AG09309 (cell line): ENCODE measurements around the gene HCN1.

Source experiments
- DNase-seq: peaks from one replicate; pipeline ENCODE4 v3.0.0-alpha.2; 2010; ENCODE audit warnings: low read depth
- H3K4me3 ChIP-seq: 2 replicates; pipeline ENCODE4 v1.5.1; 2011; ENCODE audit warnings: mild to moderate bottlenecking, low read depth, low read length, moderate library complexity; ENCODE audit not compliant: control insufficient read depth
- TF ChIP-seq, protein P1 (sequence below): IDR thresholded peaks from 2 replicates; pipeline ENCODE4 v1.5.1; 2011; ENCODE audit warnings: mild to moderate bottlenecking, low read depth, low read length, inconsistent platforms; ENCODE audit not compliant: insufficient read depth, control insufficient read depth; ENCODE audit errors: missing control alignments

The HCN1 gene

DNA sequence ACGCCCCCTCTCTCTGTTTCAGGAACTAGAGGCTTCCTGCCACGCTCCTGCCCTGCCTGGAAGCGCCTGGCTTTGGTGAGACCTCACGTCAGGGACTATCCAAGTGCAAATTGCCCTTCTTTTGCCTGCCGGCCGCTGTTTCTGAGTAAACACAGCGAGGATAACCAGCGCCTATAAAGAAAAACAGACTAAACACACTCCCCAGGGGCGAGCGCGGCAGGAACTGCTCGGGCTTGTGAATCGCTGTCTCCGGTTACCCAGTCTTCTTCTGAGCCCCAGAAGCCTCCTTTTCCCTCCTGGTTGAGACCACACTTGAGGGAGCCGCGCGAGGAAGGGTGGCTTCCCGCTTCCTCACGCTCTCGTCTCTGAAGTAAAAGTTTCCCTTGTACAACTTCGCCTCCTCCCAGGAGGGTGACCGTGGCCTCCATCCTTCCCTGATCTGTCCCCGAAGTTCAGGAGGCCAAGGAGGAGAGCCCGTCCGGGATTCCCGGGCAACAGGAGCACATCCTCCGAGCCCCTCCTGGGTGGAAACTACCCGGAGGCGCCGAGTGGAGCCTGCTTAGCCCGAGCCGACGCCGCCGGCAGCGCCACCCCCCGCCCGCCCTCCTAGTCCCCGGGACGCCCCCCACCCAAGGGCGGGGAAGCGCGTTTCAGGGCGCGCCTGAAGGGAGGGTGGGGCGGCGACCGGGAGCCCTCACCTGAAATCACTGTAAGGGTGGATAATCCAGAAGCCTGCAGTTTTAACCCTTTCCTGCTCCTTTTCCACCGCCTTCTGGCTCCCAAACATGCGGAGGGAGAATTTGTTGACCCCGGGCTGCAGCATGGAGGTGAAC, 993 bp downstream of the HCN1 start:
- TF ChIP-seq, protein P1, sequence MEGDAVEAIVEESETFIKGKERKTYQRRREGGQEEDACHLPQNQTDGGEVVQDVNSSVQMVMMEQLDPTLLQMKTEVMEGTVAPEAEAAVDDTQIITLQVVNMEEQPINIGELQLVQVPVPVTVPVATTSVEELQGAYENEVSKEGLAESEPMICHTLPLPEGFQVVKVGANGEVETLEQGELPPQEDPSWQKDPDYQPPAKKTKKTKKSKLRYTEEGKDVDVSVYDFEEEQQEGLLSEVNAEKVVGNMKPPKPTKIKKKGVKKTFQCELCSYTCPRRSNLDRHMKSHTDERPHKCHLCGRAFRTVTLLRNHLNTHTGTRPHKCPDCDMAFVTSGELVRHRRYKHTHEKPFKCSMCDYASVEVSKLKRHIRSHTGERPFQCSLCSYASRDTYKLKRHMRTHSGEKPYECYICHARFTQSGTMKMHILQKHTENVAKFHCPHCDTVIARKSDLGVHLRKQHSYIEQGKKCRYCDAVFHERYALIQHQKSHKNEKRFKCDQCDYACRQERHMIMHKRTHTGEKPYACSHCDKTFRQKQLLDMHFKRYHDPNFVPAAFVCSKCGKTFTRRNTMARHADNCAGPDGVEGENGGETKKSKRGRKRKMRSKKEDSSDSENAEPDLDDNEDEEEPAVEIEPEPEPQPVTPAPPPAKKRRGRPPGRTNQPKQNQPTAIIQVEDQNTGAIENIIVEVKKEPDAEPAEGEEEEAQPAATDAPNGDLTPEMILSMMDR = no peak
- H3K4me3 ChIP-seq = no peak overlapping the region
- DNase-seq = no peak

DNA sequence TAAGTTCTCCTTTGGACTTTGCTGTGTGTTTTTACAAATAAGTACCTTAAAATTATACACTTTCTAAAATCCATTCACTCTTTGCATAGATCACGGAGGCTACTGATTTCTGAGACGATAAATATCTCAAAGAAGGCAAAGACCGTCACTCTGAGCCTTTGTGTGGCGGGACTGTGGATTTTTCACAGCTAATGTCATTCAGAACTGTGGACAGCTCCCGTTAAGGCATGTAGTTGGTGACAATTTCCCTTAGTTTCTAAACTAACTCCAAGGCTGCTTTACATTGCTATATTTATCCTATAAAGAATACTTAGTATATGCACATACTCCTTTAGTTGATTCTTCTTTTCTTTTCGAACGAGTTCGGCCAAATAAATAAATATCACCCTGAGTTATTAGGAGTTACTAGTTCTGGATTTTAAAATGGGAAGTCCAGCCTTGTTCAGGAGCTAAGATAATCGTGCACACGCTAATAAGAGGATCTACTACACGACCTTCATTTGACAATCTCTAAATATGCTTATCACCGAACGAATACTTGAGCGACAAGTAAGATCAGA, 1.8 kb downstream of the HCN1 start:
- TF ChIP-seq, protein P1 = no peak
- H3K4me3 ChIP-seq = no peak overlapping the region
- no peak for DNase-seq

DNA sequence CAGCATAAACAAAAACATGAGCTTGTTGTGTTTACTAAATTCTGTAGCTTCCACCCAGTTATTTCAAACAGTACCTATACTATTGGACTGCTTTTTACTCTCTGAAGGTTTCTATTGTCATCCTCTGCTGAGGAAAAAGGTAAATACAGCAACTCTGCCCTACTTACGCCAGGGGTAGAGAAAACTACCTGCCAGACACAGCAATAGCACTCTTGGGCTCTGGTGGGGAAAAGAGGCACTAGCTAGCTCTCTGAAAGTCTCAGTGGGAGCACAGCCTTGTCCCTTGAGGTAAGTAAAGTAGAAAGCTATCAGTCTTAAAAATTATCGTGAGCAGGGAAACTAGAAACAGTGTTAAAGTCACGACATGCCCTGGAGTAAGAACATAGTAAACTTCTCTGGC, 3.7 kb downstream of the HCN1 start:
- no peak overlapping the region for H3K4me3 ChIP-seq
- no peak for DNase-seq
- TF ChIP-seq, protein P1 = no peak

DNA sequence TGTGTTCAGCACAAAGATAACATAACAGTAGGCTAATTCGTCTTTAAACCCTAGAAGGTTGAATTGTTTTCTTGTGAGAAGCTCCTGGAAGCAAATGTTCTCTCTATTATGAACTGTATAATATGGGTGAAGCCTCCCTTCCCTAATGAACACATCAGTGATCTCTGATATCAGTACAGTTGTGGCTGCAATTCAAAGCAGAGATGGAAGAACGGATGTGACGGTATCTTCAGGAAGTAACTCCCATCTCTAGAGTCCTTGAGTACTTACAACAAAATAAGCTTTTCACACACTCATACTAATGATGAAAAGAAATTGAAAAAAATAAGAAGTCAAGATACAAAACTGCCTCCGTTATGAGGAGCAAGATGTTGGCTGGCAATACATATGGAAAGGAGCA, 4.5 kb downstream of the HCN1 start:
- no peak overlapping the region for H3K4me3 ChIP-seq
- TF ChIP-seq, protein P1 = no peak
- DNase-seq = no peak

DNA sequence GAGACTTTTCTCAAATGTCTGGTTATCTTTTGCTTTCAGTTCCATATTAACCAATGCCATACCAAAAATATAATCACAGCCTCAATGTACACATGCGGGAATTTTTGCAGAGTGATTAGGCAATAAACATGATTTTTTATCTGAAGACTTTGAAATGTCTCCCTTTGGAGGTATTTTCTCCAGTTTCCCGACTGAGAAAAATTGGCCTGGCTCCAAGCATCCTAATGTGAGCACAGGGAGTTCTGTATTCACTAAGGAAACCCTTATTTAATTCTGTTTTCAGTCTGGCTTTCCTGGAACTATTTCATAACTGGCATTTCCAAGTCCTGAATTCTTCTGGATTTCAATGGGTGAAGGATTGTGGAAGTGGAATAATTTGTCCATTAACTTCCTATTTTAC, 8.5 kb downstream of the HCN1 start:
- TF ChIP-seq, protein P1 = no peak
- no peak overlapping the region for H3K4me3 ChIP-seq
- DNase-seq = no peak

DNA sequence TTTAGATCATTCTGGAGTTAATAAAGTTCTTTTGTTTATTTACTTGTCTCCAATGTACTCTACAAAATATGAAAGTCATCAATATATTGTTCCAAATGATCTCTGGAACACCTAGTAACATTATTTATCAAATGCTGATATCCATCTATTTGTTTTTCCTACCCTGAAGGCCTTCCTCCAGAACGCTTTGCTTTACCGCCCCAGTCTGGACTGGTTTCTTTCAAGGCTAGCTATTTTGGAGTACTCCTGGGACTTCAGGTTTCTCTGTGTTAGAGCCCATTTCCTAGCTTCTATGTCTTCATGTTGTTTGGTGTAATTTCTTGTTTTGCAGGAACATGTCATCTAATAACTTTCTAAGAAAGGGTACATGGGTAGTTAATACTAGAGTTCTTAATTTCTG, 9.6 kb downstream of the HCN1 start:
- H3K4me3 ChIP-seq = no peak overlapping the region
- TF ChIP-seq, protein P1 = no peak
- DNase-seq = no peak
